Adrenal gland (tissue), 12 donors: ENCODE results near the gene CD163L1. TPM values are rescaled to one million over a fixed set of nuclear protein-coding genes. Genes with fewer than 3 reads are reported as not detected.

Experiments
- DNase-seq, 7 donors: peaks; one replicate each; pipeline ENCODE4 v3.0.0-alpha.2; 2019 to 2020
- H3K27ac ChIP-seq, 5 donors: fragments of 200-600 bp; sonication (generic) in 4 of 5; 1 replicate in 3 of 5; 2 replicates in 2 of 5; pipeline versions ENCODE4 v1.5.1 to v1.8.0; 2016 to 2020; ENCODE audit warnings: mild to moderate bottlenecking in 1 of 5
- H3K27me3 ChIP-seq: fragments of 200-600 bp; 2 replicates; pipeline ENCODE4 v1.8.0; 2021
- H3K36me3 ChIP-seq, 2 donors: fragments of 200-600 bp; replicated peaks in 1 of 2; 1 replicate in 1 of 2; 2 replicates in 1 of 2; pipeline versions ENCODE4 v1.5.1 to v1.8.0; 2018 to 2022
- H3K4me1 ChIP-seq, 2 donors: fragments of 200-600 bp; replicated peaks in 1 of 2; 1 replicate in 1 of 2; 2 replicates in 1 of 2; pipeline versions ENCODE4 v1.5.1 to v1.8.0; 2018 to 2021
- H3K4me3 ChIP-seq, 4 donors: fragments of 200-600 bp; sonication (generic) in 3 of 4; one replicate each; pipeline ENCODE4 v1.5.1; 2016 to 2018
- H3K9me3 ChIP-seq, 3 donors: fragments of 200-600 bp; sonication (generic) in 1 of 3; replicated peaks in 1 of 3; 1 replicate in 2 of 3; 2 replicates in 1 of 3; pipeline versions ENCODE4 v1.5.1 to v1.8.0; 2016 to 2021
- CTCF ChIP-seq, 6 experiments: fragments of 450-650 bp in 4 of 6; fragments of 200-600 bp in 2 of 6; sonication (generic) in 1 of 6; IDR thresholded peaks; 1 replicate in 5 of 6; 2 replicates in 1 of 6; pipeline versions ENCODE4 v1.5.1 to v1.8.0; 2016 to 2021; ENCODE audit warnings: antibody characterized with exemption in 6 of 6, mild to moderate bottlenecking in 2 of 6, moderate library complexity in 1 of 6
- POLR2A ChIP-seq, 2 donors: fragments of 450-650 bp; IDR thresholded peaks; one replicate each; pipeline ENCODE4 v1.6.1; 2017; ENCODE audit warnings: antibody characterized with exemption in 2 of 2, mild to moderate bottlenecking in 2 of 2, moderate library complexity in 1 of 2
- WGBS, 4 donors: extraction: QIAGEN DNeasy Blood & Tissue Kit in 2 of 4; methylation state at CpG; one replicate each; pipeline versions ENCODE4 v1.1.5 to v1.1.7; 2013 to 2017; 5-methylcytosine and 5-hydroxymethylcytosine counted together
- intact Hi-C, 2 donors: fragments of 100-400 bp; cut with DNase I; formaldehyde crosslinking; loops; one replicate each; pipeline versions ENCODE4 v1.14.1 to v1.15.0; 2022 to 2023
- polyA plus RNA-seq, 3 donors: library from polyadenylated mRNA; stranded (reverse); fragments of 200-250 nt in 2 of 3; fragments of 350-450 nt in 1 of 3; fragmentation: Illumina TruSeq in 1 of 3; extraction: RNeasy Lipid Tissue Mini Kit (QIAGEN cat#74804) in 1 of 3; gene quantifications; one replicate each; pipeline ENCODE4 v1.2.3, GENCODE V29; 2013 to 2014
- total RNA-seq, 9 donors: library from RNA; depleted of rRNA in 4 of 9; stranded (reverse); fragments of >200 nt in 4 of 9; fragments of 120-200 nt in 1 of 9; fragmentation: NEBNext Ultra II Directional in 1 of 9; extraction: Animal tissue kit (Norgen Biotek cat#: 25700) in 1 of 9; gene quantifications; one replicate each; pipeline versions ENCODE4 v1.1.0 to v1.2.4, GENCODE V29; 2013 to 2023
- donor health status: healthy with polysubstance abuse.
- donor health status: Bipolar disorder and iron deficiency.
- donor health status: DM: yes; HTN: yes; CAD: no.
- donor health status: DM: no; HTN: no; CAD: no.
- donor health status: DM: no; HTN: no; CAD: no.
- donor health status: DM: yes; HTN: yes; CAD: no.

CD163L1 gene
- total and polyA plus RNA-seq, 12 donors, result 1.1 to 8.9 (median 4.0) TPM

- Histone ChIP-seq H3K36me3 (no peaks in the 10 kb centered on the region), H3K27ac (no peak overlapping the region), H3K4me3 (no peak overlapping the region), H3K27me3 (no peaks in the 10 kb centered on the region), H3K4me1 (no peaks in the 10 kb centered on the region), H3K9me3 (no peaks in the 10 kb centered on the region)
- intact Hi-C loops, result no loop called here
- WGBS, 4 donors, result 54 to 67% (median 63%) methylated on average over 1 to 3 of the region's 3 CpGs
- no peak for DNase-seq
- TF ChIP-seq CTCF (IDR thresholded peaks at IDR 0.05) (no peak), POLR2A (IDR thresholded peaks at IDR 0.05) (no peak)
Observed at GRCh38 chr12:7375145-7375543, 68.8 kb downstream of the CD163L1 start.

- H3K27ac ChIP-seq, result no peak overlapping the region
- DNase-seq, result peak in 6 of 7 donors; percentile 26 to 58 (median 38)
- TF ChIP-seq CTCF (IDR thresholded peaks at IDR 0.05) (peak in 5 of 6 experiments; percentile 25 to 40 (median 33)), POLR2A (IDR thresholded peaks at IDR 0.05) (no peak)
- no peaks in the 10 kb centered on the region for H3K9me3 ChIP-seq
- H3K4me1 ChIP-seq, result no peaks in the 10 kb centered on the region
- intact Hi-C loops, result no loop called here
- H3K4me3 ChIP-seq, result no peak overlapping the region
- WGBS, 4 donors, result 34 to 38% (median 36%) methylated on average over 16 to 17 of the region's 17 CpGs
- H3K36me3 ChIP-seq, result no peaks in the 10 kb centered on the region
- no peaks in the 10 kb centered on the region for H3K27me3 ChIP-seq
Observed at GRCh38 chr12:7374423-7375144, 69.4 kb downstream of the CD163L1 start.

GRCh38 chr12:7373226-7373625 lies 70.7 kb downstream of the CD163L1 start:
- no peaks in the 10 kb centered on the region for H3K4me1 ChIP-seq
- intact Hi-C loops, result no loop called here
- no peaks in the 10 kb centered on the region for H3K36me3 ChIP-seq
- H3K27ac ChIP-seq, result no peak overlapping the region
- no peak for TF ChIP-seq CTCF (IDR thresholded peaks at IDR 0.05)
- no peak for TF ChIP-seq POLR2A (IDR thresholded peaks at IDR 0.05)
- H3K4me3 ChIP-seq, result no peak overlapping the region
- WGBS, 4 donors, result 65 to 75% (median 70%) methylated on average over 6 of the region's 6 CpGs
- H3K27me3 ChIP-seq, result no peaks in the 10 kb centered on the region
- no peak for DNase-seq
- H3K9me3 ChIP-seq, result no peaks in the 10 kb centered on the region

- TF ChIP-seq POLR2A (IDR thresholded peaks at IDR 0.05) (no peak), CTCF (IDR thresholded peaks at IDR 0.05) (no peak)
- Histone ChIP-seq H3K4me3 (no peak overlapping the region), H3K9me3 (no peaks in the 10 kb centered on the region), H3K4me1 (no peaks in the 10 kb centered on the region), H3K36me3 (no peaks in the 10 kb centered on the region), H3K27ac (no peak overlapping the region), H3K27me3 (no peaks in the 10 kb centered on the region)
- 67 to 75% (median 73%) methylated on average over 10 of the region's 10 CpGs for WGBS, 4 donors
- peak in 1 of 7 donors; percentile 13 for DNase-seq
- intact Hi-C loops, result no loop called here
Observed at GRCh38 chr12:7369274-7369729, 74.7 kb downstream of the CD163L1 start.
